HepG2 (cell line): ENCODE data around the gene DGCR2. TPM values are rescaled to one million over a fixed set of nuclear protein-coding genes. Genes with fewer than 3 reads are reported as not detected.
A peak's percentile ranks its signal among the peaks of the same experiment; 100 is the strongest.

ENCODE experiments used
- ATAC-seq: fragments of 200-7000 bp; cut with Tn5 transposase; 3 replicates; pipeline ENCODE4 v1.9.1; 2020; ENCODE audit warnings: mild to moderate bottlenecking, moderate library complexity
- BruUV-seq: library from RNA; stranded (reverse); fragments of 400-500 nt; replicated peaks from 2 replicates; lab custom pipeline; 2021; lab: Mats Ljungman, UMichigan
- CTCF ChIA-PET: fragments of 300-600 bp; formaldehyde crosslinking; extraction: SDS; loops from one replicate; lab custom pipeline; 2021; ENCODE audit warnings: low total read pairs, inconsistent platforms, low intra/inter-chr PET ratio; lab: Yijun Ruan, JAX
- POLR2A ChIA-PET: fragments of 350-600 bp; sonication (Branson Sonifier 250); formaldehyde crosslinking; loops from one replicate; lab custom pipeline; 2020; ENCODE audit warnings: antibody characterized with exemption, inconsistent platforms; lab: Yijun Ruan, JAX
- DNase-seq: peaks from one replicate; pipeline ENCODE4 v3.0.0-alpha.2; 2015; ENCODE audit warnings: low spot score
- FAIRE-seq: peaks from 3 replicates; lab custom pipeline; 2011; peaks lifted over from hg19 to GRCh38; lab: Jason Lieb, UNC
- H2AFZ ChIP-seq: one replicate; pipeline ENCODE4 v1.6.1; 2011; ENCODE audit warnings: low read length, inconsistent platforms
- H3K27ac ChIP-seq: fragments of 300-600 bp; 3 replicates; pipeline ENCODE4 v1.8.0; 2011; ENCODE audit warnings: mixed run types, mild to moderate bottlenecking, mixed read lengths, low read length, inconsistent platforms; ENCODE audit not compliant: insufficient read depth; ENCODE audit errors: extremely low read length
- H3K27me3 ChIP-seq, 2 experiments: fragments of 200-600 bp in 1 of 2; 2 replicates in 1 of 2; 3 replicates in 1 of 2; pipeline versions ENCODE4 v1.6.0 to v1.8.0; 2011; ENCODE audit warnings: low read length in 2 of 2, mild to moderate bottlenecking in 2 of 2, moderate library complexity in 2 of 2, inconsistent platforms in 1 of 2; ENCODE audit not compliant: insufficient read depth in 2 of 2, control insufficient read depth in 1 of 2
- H3K36me3 ChIP-seq, 2 experiments: fragments of 200-600 bp in 1 of 2; replicated peaks in 1 of 2; 2 replicates in 1 of 2; 3 replicates in 1 of 2; pipeline versions ENCODE4 v1.5.1 to v1.8.0; 2011; ENCODE audit warnings: low read length in 2 of 2, inconsistent platforms in 1 of 2; ENCODE audit not compliant: insufficient read depth in 2 of 2, control insufficient read depth in 1 of 2
- H3K4me1 ChIP-seq: 2 replicates; pipeline ENCODE4 v1.5.1; 2012; ENCODE audit warnings: low read length, inconsistent platforms; ENCODE audit not compliant: insufficient read depth
- H3K4me2 ChIP-seq: 2 replicates; pipeline ENCODE4 v1.6.0; 2011; ENCODE audit warnings: low read depth, low read length, inconsistent platforms
- H3K4me3 ChIP-seq, 3 experiments: fragments of 200-600 bp in 1 of 3; sonication (generic), shearing (Covaris generic) in 1 of 3; replicated peaks in 1 of 3; 2 replicates each; pipeline ENCODE4 v1.5.1; 2011 to 2016; ENCODE audit warnings: low read length in 3 of 3, inconsistent platforms in 2 of 3, low read depth in 2 of 3, mild to moderate bottlenecking in 2 of 3, control low read depth in 1 of 3, mixed read lengths in 1 of 3; ENCODE audit not compliant: insufficient read depth in 1 of 3
- H3K79me2 ChIP-seq: one replicate; pipeline ENCODE4 v1.6.1; 2011; ENCODE audit warnings: low read length, inconsistent platforms; ENCODE audit not compliant: insufficient read depth
- H3K9ac ChIP-seq: 2 replicates; pipeline ENCODE4 v1.6.0; 2011; ENCODE audit warnings: mild to moderate bottlenecking, low read depth, low read length, inconsistent platforms; ENCODE audit not compliant: insufficient read depth
- H3K9me3 ChIP-seq: 2 replicates; pipeline ENCODE4 v1.5.1; 2012; ENCODE audit warnings: mild to moderate bottlenecking, low read length
- H4K20me1 ChIP-seq: 2 replicates; pipeline ENCODE4 v1.6.0; 2011; ENCODE audit warnings: inconsistent platforms, mild to moderate bottlenecking, low read length, moderate library complexity; ENCODE audit not compliant: insufficient read depth
- BCL6 ChIP-seq: IDR thresholded peaks from 2 replicates; pipeline ENCODE4 v1.6.1; 2016; ENCODE audit warnings: missing genetic modification reagents, missing compliant biosample characterization
- CEBPB ChIP-seq: IDR thresholded peaks from 2 replicates; pipeline ENCODE4 v1.6.1; 2011; ENCODE audit warnings: low read depth, low read length, improper control_type of control experiment, borderline replicate concordance
- CEBPG ChIP-seq: IDR thresholded peaks from 2 replicates; pipeline ENCODE4 v1.6.1; 2016
- ZNF280B ChIP-seq: sonication (generic); formaldehyde crosslinking; IDR thresholded peaks from 2 replicates; pipeline ENCODE4 v1.5.0; 2020; ENCODE audit warnings: missing genetic modification reagents, mild to moderate bottlenecking, borderline replicate concordance
- ZNF547 ChIP-seq: sonication (generic); formaldehyde crosslinking; IDR thresholded peaks from 2 replicates; pipeline ENCODE4 v1.5.1; 2020; ENCODE audit warnings: mild to moderate bottlenecking, missing genetic modification reagents
- WGBS: methylation state at CpG from one replicate; pipeline ENCODE4 v1.1.6; 2017; ENCODE audit warnings: low lambda C conversion rate; 5-methylcytosine and 5-hydroxymethylcytosine counted together
- in situ Hi-C: cut with HindIII; loops from 2 replicates; pipeline ENCODE4 v1.10.0; 2017; ENCODE audit warnings: low pct_unique_long_range_greater_than_20kb; ENCODE audit not compliant: extremely low pct_ligation_motif_present
- intact Hi-C: fragments of 100-400 bp; cut with micrococcal nuclease; formaldehyde crosslinking; loops from one replicate; pipeline ENCODE4 v1.10.0; 2022; ENCODE audit not compliant: unreplicated experiment
- polyA plus RNA-seq, 8 experiments: library from polyadenylated mRNA; depleted of rRNA in 3 of 8; stranded (reverse) in 7 of 8; unstranded in 1 of 8; fragments of >200 nt; fragmentation: Illumina TruSeq in 4 of 8; extraction: Trizol in 4 of 8; gene quantifications; 2 replicates each; pipeline versions ENCODE4 v1.2.1 to v1.2.3, GENCODE V29; 2011 to 2016; ENCODE audit warnings: low read depth in 4 of 8, missing spikeins in 1 of 8, mixed read lengths in 1 of 8; ENCODE audit not compliant: insufficient read depth in 1 of 8
- total RNA-seq, 5 experiments: library from RNA; depleted of rRNA; stranded (reverse); fragments of >200 nt; fragmentation: Illumina TruSeq; extraction: Trizol; gene quantifications; 2 replicates each; pipeline ENCODE4 v1.2.3, GENCODE V29; 2016; ENCODE audit warnings: low read depth in 1 of 5
- TF ChIP-seq, protein P1 (sequence below): sonication (generic); formaldehyde crosslinking; IDR thresholded peaks from 2 replicates; pipeline ENCODE4 v1.4.0; 2020; ENCODE audit warnings: missing genetic modification reagents

DGCR2 gene
- total and polyA plus RNA-seq, 2 of the 13 experiments (the other 11 are each of a cell fraction or from before 2014, with no cell fraction given) = 23.1 to 35.3 TPM

DNA sequence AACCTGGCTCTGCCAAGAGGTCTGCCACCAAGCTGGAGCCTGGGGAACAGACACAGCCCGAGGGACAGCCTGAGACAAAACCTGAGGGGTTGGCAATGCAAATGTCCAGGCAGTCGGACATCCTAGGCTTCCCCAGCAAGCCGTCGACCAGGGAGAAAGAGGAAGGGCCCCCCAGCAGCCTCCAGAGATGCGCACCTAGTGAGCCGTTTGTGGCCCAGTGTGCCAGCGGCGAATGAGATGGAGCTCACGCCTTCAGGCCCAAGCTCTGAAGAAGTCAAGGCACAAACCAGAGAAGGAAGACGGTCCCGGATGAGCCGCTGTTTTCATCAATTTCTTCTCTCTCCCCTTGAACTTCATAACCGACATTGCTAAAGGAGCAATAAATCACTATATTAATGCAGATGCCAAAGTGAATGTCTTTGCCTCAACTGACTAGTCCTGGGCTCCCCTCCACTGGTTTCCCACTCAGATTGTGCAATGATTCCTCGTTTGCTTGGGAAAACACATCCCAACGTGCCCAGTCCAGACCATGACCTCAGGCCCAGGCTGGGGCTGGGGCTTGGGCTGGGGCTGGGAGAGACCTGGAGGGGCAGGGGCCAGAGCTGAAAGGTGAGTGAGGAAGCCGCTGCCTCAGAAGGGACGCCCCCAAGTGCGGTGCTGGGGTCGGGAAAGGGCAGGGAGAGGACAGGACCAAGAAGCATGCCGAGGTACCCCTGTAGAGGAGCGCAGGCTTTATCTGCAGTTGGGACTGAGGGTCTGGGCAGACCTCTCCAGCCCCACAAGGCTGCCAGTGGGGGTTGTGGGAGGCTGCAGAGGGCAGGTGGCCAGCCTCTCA is 3.5 kb upstream of the DGCR2 start:
- no peak overlapping the region for H2AFZ ChIP-seq
- in situ Hi-C loops = no loop called here
- no peak for TF ChIP-seq ZNF280B (CRISPR knock-in tag)
- peak; percentile 82 for TF ChIP-seq CEBPB
- TF ChIP-seq CEBPG (CRISPR knock-in tag) = peak; percentile 66
- peak; percentile 37; the same call in 1 of the 2 replicates for TF ChIP-seq BCL6 (CRISPR knock-in tag)
- TF ChIP-seq, protein P1, sequence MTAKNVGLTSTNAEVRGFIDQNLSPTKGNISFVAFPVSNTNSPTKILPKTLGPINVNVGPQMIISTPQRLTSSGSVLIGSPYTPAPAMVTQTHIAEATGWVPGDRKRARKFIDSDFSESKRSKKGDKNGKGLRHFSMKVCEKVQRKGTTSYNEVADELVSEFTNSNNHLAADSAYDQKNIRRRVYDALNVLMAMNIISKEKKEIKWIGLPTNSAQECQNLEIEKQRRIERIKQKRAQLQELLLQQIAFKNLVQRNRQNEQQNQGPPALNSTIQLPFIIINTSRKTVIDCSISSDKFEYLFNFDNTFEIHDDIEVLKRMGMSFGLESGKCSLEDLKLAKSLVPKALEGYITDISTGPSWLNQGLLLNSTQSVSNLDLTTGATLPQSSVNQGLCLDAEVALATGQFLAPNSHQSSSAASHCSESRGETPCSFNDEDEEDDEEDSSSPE (CRISPR knock-in tag) = 0 out of 2 replicates have a peak, but pooled peaks have one; percentile 19
- TF ChIP-seq ZNF547 (CRISPR knock-in tag) = no peak
- TF ChIP-seq, all 625 proteins: peak for 4
- BruUV-seq = no TSS peak
- no peak for DNase-seq
- no peak overlapping the region for H3K27ac ChIP-seq
- H3K4me1 ChIP-seq = peaks cover 42% of the 10 kb centered on the region
- no peaks in the 10 kb centered on the region for H3K9me3 ChIP-seq
- WGBS = 50% methylated on average over 17 of the region's 21 CpGs
- peak overlapping the region in 1 of 3 experiments; percentile 44; a peak in 1 of 6 replicates for H3K4me3 ChIP-seq
- ATAC-seq = no peak
- intact Hi-C loops = no loop called here
- ChIA-PET POLR2A (interaction anchor here (0.6 kb wide), 1 partner anchor 32 kb away, joined by 3 read pairs; no protein-coding TSS in a partner anchor), CTCF (no interaction called here)
- peaks cover 11% of the 10 kb centered on the region for H3K79me2 ChIP-seq
- no peaks in the 10 kb centered on the region for H3K36me3 ChIP-seq
- no peak for FAIRE-seq
- H3K4me2 ChIP-seq = peak overlapping the region; percentile 62
- peaks cover 10% of the 10 kb centered on the region; the same call in 1 of the 2 replicates for H4K20me1 ChIP-seq
- peaks cover 3 to 46% of the 10 kb centered on the region in 2 experiments; a peak in 4 of 5 replicates for H3K27me3 ChIP-seq
- no peak overlapping the region for H3K9ac ChIP-seq
